GM18498 (cell line): ENCODE results near the gene ATP13A4.
"Not testable (repeated sequence)": the region's sequence is repeated elsewhere in the genome, so short reads cannot be mapped to it uniquely, and the experiment has no call there.

Source experiments
- ATAC-seq: cut with Tn5 transposase; IDR thresholded peaks from one replicate; pipeline ENCODE4 v1.9.1; 2021; ENCODE audit warnings: mild to moderate bottlenecking, moderate library complexity; ENCODE audit not compliant: unreplicated experiment

The ATP13A4 gene

GRCh38 chr3:193559100-193559499, 4.4 kb upstream of the ATP13A4 start:
- no peak for ATAC-seq

DNA sequence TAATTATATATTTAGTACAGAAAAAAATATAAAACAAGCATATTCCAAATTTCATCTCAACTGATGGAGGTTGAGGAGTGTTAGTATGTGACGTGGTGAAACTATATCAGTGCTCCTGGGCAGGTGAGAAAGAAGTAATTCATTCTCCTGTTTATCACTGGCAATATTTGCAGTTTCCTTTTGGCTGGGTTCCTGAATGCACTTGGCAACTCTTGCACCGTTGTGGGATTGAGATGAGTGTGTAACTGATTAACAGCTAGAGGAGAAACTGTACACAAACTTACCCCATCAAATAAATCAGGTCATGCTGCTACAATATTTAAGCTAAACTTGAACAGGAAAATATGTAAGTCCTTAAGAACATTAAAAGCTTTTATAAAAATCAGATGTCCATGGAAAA, 2.1 kb upstream of the ATP13A4 start:
- ATAC-seq, result no peak

GRCh38 chr3:193553586-193553985, 1.1 kb downstream of the ATP13A4 start:
- ATAC-seq, result no peak

GRCh38 chr3:193552923-193553322, 1.8 kb downstream of the ATP13A4 start:
- no peak for ATAC-seq

DNA sequence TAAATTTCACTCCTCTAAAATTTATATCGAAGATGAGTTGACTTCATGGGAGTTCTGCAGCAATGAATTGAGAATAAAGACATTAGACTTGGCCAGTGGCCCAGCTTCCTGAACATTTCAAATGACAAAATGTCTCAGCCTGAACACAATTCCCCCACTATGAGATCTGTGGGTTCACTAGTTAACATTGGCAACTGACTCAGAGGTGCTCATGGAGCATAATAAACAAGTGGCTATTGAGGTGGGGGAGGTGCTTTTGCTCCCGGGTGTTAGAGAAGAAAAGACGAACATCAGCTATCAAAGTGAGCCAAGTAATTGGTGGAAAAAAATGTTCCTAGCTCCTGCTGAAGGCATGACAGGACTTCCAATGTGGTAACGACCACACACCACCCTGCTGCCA, 6.3 kb downstream of the ATP13A4 start:
- no peak for ATAC-seq

DNA sequence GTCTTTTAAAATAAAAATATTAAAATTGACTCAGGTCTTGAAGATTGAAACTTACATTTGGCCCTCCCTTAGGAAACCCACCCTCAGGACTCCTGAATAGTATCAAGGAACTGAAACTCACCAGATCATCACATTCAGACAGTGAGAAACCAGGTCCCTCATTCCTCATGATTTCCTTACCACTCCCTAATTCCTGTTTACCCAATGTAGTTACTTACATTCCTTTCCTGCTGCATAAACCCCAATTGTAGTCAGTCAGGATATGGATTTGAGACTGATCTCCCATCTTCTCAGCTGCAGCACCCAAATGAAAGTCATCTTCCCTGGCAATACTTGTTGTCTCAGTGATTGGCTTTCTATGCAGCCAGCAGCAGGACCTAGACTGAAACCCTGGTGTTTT, 8.6 kb downstream of the ATP13A4 start:
- ATAC-seq, result no peak

GRCh38 chr3:193545304-193545703, 9.4 kb downstream of the ATP13A4 start:
- ATAC-seq, result no peak

GRCh38 chr3:193544289-193544688, 10.4 kb downstream of the ATP13A4 start:
- ATAC-seq, result no peak

GRCh38 chr3:193530231-193531165, 24.2 kb downstream of the ATP13A4 start:
- ATAC-seq, result no peak

DNA sequence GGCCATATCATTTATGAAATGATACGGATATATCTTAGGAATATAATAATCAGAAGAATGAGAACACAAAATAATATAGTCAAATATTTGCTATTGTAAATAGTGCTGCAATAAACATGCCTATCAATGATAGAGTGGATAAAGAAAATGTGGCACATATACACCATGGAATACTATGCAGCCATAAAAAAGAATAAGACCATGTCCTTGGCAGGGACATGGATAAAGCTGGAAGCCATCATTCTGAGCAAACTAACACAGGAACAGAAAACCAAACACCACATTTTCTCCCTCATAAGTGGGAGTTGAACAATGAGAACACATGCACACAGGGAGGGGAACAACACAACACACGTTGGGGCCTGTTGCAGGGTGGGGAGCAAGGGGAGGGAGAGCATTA, 28.6 kb downstream of the ATP13A4 start:
- not testable (repeated sequence) for ATAC-seq

GRCh38 chr3:193522473-193522872, 32.2 kb downstream of the ATP13A4 start:
- no peak for ATAC-seq

DNA sequence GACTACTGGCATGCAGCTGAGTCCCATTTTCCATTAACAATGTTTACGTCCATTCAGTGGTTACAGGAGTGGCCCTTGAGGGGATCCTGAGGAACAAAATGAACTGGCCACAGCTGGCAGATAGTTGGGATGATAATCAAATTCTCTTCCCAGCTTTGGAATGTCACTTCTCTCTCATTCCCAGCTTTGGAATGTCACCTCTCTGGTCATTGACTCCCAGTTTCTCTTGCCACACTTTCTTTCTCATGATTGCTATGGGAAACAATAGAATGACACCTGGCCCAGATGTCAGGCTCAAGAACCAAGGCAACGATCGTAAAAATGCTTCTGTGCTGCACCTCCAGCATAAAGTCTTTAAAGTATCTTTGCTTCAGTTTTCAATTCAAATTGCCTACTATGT, 34.0 kb downstream of the ATP13A4 start:
- ATAC-seq, result no peak

GRCh38 chr3:193515966-193516365, 38.7 kb downstream of the ATP13A4 start:
- ATAC-seq, result no peak

GRCh38 chr3:193510154-193510553, 44.5 kb downstream of the ATP13A4 start:
- ATAC-seq, result no peak

DNA sequence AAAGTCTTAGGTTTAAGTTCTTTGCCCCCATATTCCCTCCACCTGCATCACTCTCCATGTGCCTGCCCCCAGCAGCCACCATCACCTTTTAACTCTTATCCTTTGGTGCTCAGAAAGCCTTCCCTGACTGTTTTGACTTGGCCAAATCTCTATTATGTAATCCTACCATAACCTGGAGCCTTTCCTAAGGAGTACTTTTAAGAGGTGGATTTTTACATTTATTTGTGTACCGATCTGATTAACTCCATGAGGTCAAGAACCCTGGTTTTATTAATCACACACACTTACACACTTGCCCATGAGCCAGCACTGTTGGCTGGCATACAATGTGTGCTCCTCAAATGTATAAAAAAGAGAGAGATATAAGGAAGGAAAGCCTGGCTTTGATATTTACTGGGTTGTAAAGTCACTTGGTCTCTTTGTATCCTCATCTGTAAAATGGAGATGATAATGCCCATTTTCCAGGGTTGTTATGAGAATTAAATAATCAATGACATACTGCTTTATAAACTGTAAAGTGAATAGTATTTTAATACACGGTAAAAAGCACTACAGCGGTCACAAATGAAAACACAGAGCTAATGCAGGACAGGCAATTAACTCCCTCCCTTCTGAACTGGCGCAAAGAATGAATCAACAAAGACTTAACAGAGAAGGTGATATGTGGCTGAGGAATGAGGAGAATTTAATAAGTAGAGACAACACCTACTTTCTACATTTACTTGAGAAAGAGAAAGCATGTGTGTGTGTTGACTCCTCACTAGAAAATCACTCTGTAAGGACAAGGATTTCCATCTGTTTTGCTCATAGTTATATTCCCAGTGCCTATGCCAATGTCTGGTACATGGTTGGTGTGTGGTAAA, 45.4 kb downstream of the ATP13A4 start:
- no peak for ATAC-seq

DNA sequence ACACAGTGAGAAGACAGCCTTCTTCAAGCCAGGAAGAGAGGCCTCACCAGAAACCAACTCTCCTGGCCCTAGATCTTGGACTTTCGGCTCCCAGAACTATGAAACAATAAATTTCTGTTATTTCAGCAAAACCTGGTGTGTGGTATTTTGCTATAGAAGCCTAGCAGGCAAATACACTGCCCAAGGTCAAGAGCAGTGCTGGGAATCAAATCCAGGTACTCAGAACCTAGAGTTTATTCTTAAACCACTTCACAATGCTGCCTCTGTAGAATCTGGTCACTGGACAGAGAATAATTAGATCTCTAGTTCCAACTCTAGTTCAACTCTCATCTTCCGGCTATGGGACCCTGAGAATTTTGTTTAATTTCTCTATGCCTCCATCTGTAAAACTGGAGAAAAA, 46.6 kb downstream of the ATP13A4 start:
- ATAC-seq, result no peak

DNA sequence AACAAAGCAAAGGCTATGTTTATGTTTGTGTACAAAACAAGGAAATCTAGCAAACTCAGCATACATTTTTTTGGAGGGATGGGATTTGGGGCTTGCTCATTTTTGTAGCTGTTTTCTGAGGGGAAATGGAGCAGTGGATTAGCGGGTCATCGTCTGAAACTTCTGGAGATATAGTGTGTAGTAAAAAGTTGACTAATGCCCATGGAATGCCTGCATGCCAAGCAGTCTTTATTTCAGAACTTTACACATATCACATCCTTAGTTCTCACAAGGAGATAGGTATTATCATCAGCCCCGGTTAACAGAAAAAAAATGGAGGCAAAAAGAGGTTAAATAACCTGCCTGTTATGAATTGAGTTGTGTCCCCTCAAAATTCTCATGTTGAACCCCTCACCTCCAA, 47.1 kb downstream of the ATP13A4 start:
- ATAC-seq, result no peak

- ATAC-seq, result no peak
These were observed 47.8 kb downstream of the ATP13A4 start for GRCh38 chr3:193506921-193507320.

DNA sequence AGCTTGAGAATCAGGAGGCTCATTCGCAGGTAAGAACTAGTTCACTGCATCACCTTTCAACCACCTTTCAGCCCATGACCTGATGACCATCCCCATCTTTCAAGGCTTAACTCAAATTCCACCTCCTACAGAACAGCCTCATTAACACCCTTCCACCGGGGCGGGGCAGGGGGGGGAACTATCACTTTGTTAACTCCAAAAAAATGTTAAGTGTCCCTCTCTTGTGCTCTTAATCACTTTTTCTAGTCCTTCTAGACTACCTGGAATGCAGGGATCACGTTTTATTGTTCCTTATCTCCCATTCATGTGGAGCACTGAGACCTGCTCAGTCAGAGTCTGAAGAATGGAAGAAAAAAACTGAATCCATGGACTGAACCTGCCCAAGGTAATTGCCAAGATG, 51.8 kb downstream of the ATP13A4 start:
- no peak for ATAC-seq

GRCh38 chr3:193499801-193500485, 54.8 kb downstream of the ATP13A4 start:
- ATAC-seq, result no peak

GRCh38 chr3:193499136-193499770, 55.4 kb downstream of the ATP13A4 start:
- no peak for ATAC-seq
